DND-41 (cell line): ENCODE results near the gene ESRP2.

Experiments
- CTCF ChIP-seq: IDR thresholded peaks from 2 replicates; pipeline ENCODE4 v1.5.1; 2012; ENCODE audit warnings: borderline replicate concordance, low read length, moderate library complexity, mild to moderate bottlenecking; ENCODE audit not compliant: poor library complexity, severe bottlenecking; ENCODE audit errors: extremely low read depth
- EZH2 ChIP-seq: IDR thresholded peaks from 3 replicates; pipeline ENCODE4 v1.6.1; 2012; ENCODE audit warnings: borderline replicate concordance, low read depth, mild to moderate bottlenecking, moderate library complexity, low read length, inconsistent platforms; ENCODE audit not compliant: severe bottlenecking

- TF ChIP-seq CTCF (no peak), EZH2 (no peak)
Observed at GRCh38 chr16:68242926-68243858, 7.3 kb upstream of the ESRP2 start.
